ENCODE measurements around the gene EDAR. TPM values are rescaled to one million over a fixed set of nuclear protein-coding genes. Genes with fewer than 3 reads are reported as not detected.

EDAR gene
- polyA plus RNA-seq, 3 donors from 2014 or later = not detected

Other genes starting within 250 kb of the EDAR start
- gene CCDC138, start 202.4 kb downstream of the EDAR start, polyA plus RNA-seq = 1 to 10 TPM; 3.4 to 5.1 (median 3.7) TPM
- not detected for gene SH3RF3, start 140.0 kb upstream of the EDAR start, polyA plus RNA-seq

Measured in immature natural killer cell (primary cell).